GM12891 (cell line): ENCODE measurements around the gene HSP90B1.

Experiments
- PAX5 ChIP-seq: IDR thresholded peaks from 2 replicates; pipeline ENCODE4 v1.6.1; 2011; ENCODE audit warnings: low read length, moderate library complexity, mild to moderate bottlenecking; ENCODE audit not compliant: insufficient read depth, severe bottlenecking
- POLR2A ChIP-seq: IDR thresholded peaks from 2 replicates; pipeline ENCODE4 v1.6.1; 2011; ENCODE audit warnings: low read depth, low read length, control low read depth
- POLR2AphosphoS5 ChIP-seq: IDR thresholded peaks from 2 replicates; pipeline ENCODE4 v1.6.1; 2011; ENCODE audit warnings: low read depth, low read length, control low read depth

DNA sequence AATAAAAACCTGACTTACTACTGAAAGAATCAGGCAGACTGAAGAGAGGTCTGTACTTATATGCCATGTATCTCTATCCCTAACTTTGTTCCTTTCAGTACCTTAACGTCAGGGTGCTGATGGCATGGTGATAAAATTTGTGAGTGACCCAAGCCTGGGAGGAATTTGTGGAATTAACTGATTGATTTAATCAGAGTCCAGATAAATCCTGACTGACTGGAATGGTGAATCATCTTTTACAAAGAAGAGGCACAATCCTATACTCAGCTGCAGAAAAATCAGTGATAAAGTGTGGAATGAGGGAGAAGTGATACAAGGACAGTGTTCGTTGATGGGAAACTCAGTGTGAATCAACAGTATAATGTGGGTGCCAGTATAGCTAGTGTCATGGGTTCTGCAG lies 39.2 kb downstream of the HSP90B1 start:
- TF ChIP-seq POLR2A (no peak), POLR2AphosphoS5 (no peak), PAX5 (no peak)
